ENCODE results near the gene RTN4RL1.

Gene RTN4RL1

DNA sequence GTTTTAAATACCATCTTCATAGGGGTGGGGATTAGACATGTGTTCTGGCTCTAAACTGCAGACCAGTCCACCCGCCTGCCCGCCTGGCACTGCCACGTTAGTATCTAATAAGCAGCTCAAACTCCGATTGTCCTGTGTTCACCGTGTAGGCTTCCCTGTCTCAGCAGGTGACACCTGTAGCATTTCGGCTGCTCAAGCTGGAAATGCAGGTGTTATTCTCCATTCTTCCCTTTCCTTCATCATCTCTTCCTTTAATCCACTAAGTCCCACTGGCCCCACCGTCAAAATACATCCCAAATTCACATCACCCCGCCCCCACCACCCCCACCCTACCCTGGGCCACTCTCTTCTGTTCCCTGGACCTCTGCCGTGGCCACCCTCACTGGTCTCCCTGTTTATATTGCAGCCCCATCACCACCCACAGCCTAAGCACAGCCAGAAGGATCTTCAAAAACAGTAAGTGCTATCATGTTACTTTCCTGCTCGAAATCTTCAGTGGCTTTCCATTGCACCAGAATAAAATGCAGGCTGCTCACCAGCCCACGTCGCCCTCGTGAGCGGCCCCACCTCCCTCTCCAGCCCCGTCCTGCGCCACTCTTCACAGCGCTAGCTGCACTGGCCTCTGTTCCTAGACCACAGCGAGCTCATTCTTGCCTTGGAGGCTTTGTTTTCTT is 65.1 kb downstream of the RTN4RL1 start:
- H3K4me3 ChIP-seq (ENCODE audit: insufficient read depth, low read length, poor library complexity, severe bottlenecking) = no peak overlapping the region
- H3K27me3 ChIP-seq (ENCODE audit: low read length) = no peaks in the 10 kb centered on the region
- no peak overlapping the region for H2AFZ ChIP-seq (ENCODE audit: low read depth, low read length, severe bottlenecking)
- no peak overlapping the region for H3K27ac ChIP-seq (ENCODE audit: low read depth, low read length)
- H3K4me2 ChIP-seq (ENCODE audit: low read depth, low read length, poor library complexity, severe bottlenecking) = no peak overlapping the region
- no peaks in the 10 kb centered on the region for H3K9me3 ChIP-seq (ENCODE audit: insufficient read depth, low read length)
- no peaks in the 10 kb centered on the region for H3K36me3 ChIP-seq (ENCODE audit: low read length)
- H3K9ac ChIP-seq (ENCODE audit: low read length) = no peak overlapping the region
- H4K20me1 ChIP-seq (ENCODE audit: low read depth, low read length) = no peaks in the 10 kb centered on the region
- no peaks in the 10 kb centered on the region for H3F3A ChIP-seq (ENCODE audit: insufficient read depth)
- TF ChIP-seq, protein P1, sequence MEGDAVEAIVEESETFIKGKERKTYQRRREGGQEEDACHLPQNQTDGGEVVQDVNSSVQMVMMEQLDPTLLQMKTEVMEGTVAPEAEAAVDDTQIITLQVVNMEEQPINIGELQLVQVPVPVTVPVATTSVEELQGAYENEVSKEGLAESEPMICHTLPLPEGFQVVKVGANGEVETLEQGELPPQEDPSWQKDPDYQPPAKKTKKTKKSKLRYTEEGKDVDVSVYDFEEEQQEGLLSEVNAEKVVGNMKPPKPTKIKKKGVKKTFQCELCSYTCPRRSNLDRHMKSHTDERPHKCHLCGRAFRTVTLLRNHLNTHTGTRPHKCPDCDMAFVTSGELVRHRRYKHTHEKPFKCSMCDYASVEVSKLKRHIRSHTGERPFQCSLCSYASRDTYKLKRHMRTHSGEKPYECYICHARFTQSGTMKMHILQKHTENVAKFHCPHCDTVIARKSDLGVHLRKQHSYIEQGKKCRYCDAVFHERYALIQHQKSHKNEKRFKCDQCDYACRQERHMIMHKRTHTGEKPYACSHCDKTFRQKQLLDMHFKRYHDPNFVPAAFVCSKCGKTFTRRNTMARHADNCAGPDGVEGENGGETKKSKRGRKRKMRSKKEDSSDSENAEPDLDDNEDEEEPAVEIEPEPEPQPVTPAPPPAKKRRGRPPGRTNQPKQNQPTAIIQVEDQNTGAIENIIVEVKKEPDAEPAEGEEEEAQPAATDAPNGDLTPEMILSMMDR (IDR thresholded peaks at IDR 0.05; ENCODE audit: insufficient read depth, low read length, poor library complexity, severe bottlenecking) = no peak
- TF ChIP-seq EZH2phosphoT487 (conservative IDR thresholded peaks at IDR 0.05; ENCODE audit: low read length) = no peak
- H3K79me2 ChIP-seq (ENCODE audit: insufficient read depth, low read length) = no peaks in the 10 kb centered on the region
- H3K9me2 ChIP-seq (replicated peaks; ENCODE audit: insufficient read depth, low read length) = no peaks in the 10 kb centered on the region

DNA sequence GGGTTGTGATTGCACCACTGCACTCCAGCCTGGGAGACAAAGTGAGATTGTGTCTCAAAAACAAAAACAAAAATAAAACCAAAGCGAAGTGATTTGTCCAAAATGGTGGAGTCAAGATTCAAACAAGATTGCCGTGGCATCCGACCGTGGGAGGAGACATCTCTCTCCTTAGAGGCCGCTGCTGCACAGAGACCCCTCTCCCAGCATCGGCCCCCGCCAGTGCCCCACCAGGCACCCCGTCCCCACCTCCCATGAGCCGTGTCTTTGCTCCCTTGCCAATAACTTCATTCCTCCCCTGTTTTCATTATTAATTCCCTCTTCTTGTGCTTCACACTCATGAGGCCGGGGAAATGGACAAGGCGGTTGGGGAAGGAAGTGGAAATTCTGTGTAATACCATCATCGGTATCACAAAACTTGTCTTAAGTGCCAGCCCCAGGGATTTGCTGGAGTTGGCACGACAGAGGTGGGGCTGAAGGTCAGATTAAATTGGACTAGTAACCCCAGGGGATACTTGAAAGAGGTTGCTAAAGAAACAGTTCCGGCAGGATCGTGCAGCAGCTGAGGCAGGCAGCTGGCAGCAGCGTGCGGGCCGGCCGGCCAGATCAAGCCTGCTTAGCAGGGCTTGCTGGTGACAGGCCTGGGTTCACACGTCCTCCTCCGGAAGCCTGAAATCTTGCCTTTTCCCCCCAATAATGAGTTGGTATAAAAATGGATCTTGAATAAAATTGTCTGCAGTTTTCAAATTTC is 66.8 kb downstream of the RTN4RL1 start:
- no peaks in the 10 kb centered on the region for H3K9me3 ChIP-seq (ENCODE audit: insufficient read depth, low read length)
- H3K9ac ChIP-seq (ENCODE audit: low read length) = no peak overlapping the region
- H3K36me3 ChIP-seq (ENCODE audit: low read length) = no peaks in the 10 kb centered on the region
- H3K4me2 ChIP-seq (ENCODE audit: low read depth, low read length, poor library complexity, severe bottlenecking) = no peak overlapping the region
- H3K27ac ChIP-seq (ENCODE audit: low read depth, low read length) = no peak overlapping the region
- H2AFZ ChIP-seq (ENCODE audit: low read depth, low read length, severe bottlenecking) = no peak overlapping the region
- H3K79me2 ChIP-seq (ENCODE audit: insufficient read depth, low read length) = no peaks in the 10 kb centered on the region
- H3K9me2 ChIP-seq (replicated peaks; ENCODE audit: insufficient read depth, low read length) = no peaks in the 10 kb centered on the region
- TF ChIP-seq, protein P1 (IDR thresholded peaks at IDR 0.05; ENCODE audit: insufficient read depth, low read length, poor library complexity, severe bottlenecking) = no peak
- no peak for TF ChIP-seq EZH2phosphoT487 (conservative IDR thresholded peaks at IDR 0.05; ENCODE audit: low read length)
- no peak overlapping the region for H3K4me3 ChIP-seq (ENCODE audit: insufficient read depth, low read length, poor library complexity, severe bottlenecking)
- no peaks in the 10 kb centered on the region for H3K27me3 ChIP-seq (ENCODE audit: low read length)
- no peaks in the 10 kb centered on the region for H4K20me1 ChIP-seq (ENCODE audit: low read depth, low read length)
- no peaks in the 10 kb centered on the region for H3F3A ChIP-seq (ENCODE audit: insufficient read depth)

DNA sequence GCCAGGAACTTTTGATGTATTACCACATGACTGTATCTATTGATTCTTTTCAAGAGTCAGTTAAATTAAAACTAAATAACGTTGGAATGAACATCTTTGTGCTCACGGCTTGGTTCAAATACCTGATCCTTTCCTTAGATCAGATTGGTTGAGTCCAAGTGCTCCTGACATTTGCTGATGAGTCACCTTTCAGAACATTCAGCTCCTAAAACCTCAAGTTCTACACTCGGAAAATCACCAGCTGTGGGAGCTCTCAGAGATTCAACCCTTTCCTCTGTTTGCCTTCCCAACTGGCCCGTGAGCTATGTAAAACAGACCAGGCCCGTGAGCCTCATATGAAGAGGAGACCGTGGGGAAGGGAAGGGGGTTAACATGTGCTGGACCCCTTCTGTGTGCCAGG is 68.1 kb downstream of the RTN4RL1 start:
- Histone ChIP-seq H3K9me3 (ENCODE audit: insufficient read depth, low read length) (no peaks in the 10 kb centered on the region), H3K4me2 (ENCODE audit: low read depth, low read length, poor library complexity, severe bottlenecking) (no peak overlapping the region), H4K20me1 (ENCODE audit: low read depth, low read length) (no peaks in the 10 kb centered on the region), H3K27me3 (ENCODE audit: low read length) (no peaks in the 10 kb centered on the region), H3K4me3 (ENCODE audit: insufficient read depth, low read length, poor library complexity, severe bottlenecking) (no peak overlapping the region), H2AFZ (ENCODE audit: low read depth, low read length, severe bottlenecking) (no peak overlapping the region), H3K27ac (ENCODE audit: low read depth, low read length) (no peak overlapping the region), H3K36me3 (ENCODE audit: low read length) (no peaks in the 10 kb centered on the region), H3K79me2 (ENCODE audit: insufficient read depth, low read length) (no peaks in the 10 kb centered on the region), H3F3A (ENCODE audit: insufficient read depth) (no peaks in the 10 kb centered on the region), H3K9me2 (replicated peaks; ENCODE audit: insufficient read depth, low read length) (no peaks in the 10 kb centered on the region), H3K9ac (ENCODE audit: low read length) (no peak overlapping the region)
- TF ChIP-seq, protein P1 (IDR thresholded peaks at IDR 0.05; ENCODE audit: insufficient read depth, low read length, poor library complexity, severe bottlenecking) = no peak
- TF ChIP-seq EZH2phosphoT487 (conservative IDR thresholded peaks at IDR 0.05; ENCODE audit: low read length) = no peak

Data from SU-DHL-6 (cell line).